Loucy (cell line): ENCODE results near the gene LRRC34.

ENCODE experiments used
- CTCF ChIP-seq: fragments of 200-600 bp; sonication (generic); conservative IDR thresholded peaks from 2 replicates; pipeline ENCODE4 v1.5.1; 2014; ENCODE audit warnings: mild to moderate bottlenecking, antibody characterized with exemption, low read length
- EZH2phosphoT487 ChIP-seq: fragments of 200-600 bp; IDR thresholded peaks from 2 replicates; pipeline ENCODE4 v1.6.1; 2018; ENCODE audit warnings: antibody characterized with exemption, mild to moderate bottlenecking, moderate library complexity, borderline replicate concordance

DNA sequence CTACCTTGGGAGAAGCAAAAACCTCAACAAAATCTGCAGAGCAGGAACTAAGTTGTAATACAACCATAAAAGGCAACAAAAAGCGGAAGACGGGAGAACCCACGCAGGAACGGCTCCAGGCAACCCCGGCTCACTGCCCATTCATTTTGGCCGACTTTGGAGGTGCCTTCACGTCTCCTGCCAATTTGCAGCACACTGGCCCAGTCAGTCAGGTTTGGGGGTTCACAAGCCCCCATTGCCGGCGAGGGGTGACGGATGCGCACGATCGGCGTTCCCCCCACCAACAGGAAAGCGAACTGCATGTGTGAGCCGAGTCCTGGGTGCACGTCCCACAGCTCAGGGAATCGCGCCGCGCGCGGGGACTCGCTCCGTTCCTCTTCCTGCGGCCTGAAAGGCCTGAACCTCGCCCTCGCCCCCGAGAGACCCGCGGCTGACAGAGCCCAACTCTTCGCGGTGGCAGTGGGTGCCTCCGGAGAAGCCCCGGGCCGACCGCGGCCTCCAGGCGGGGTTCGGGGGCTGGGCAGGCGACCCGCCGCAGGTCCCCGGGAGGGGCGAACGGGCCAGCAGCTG, 48.3 kb downstream of the LRRC34 start:
- TF ChIP-seq CTCF, result no peak
- no peak for TF ChIP-seq EZH2phosphoT487
